B cell (primary cell): ENCODE results near the gene CIBAR2.

Experiments
- EZH2 ChIP-seq: IDR thresholded peaks from 2 replicates; pipeline ENCODE4 v1.6.1; 2012; ENCODE audit warnings: borderline replicate concordance, low read depth, mild to moderate bottlenecking, moderate library complexity, low read length; ENCODE audit not compliant: insufficient read depth, poor library complexity, severe bottlenecking
- TF ChIP-seq, protein P1 (sequence below): fragments of 200-600 bp; IDR thresholded peaks from one replicate; pipeline ENCODE4 v1.8.0; 2022; ENCODE audit warnings: antibody characterized with exemption, mild to moderate bottlenecking

DNA sequence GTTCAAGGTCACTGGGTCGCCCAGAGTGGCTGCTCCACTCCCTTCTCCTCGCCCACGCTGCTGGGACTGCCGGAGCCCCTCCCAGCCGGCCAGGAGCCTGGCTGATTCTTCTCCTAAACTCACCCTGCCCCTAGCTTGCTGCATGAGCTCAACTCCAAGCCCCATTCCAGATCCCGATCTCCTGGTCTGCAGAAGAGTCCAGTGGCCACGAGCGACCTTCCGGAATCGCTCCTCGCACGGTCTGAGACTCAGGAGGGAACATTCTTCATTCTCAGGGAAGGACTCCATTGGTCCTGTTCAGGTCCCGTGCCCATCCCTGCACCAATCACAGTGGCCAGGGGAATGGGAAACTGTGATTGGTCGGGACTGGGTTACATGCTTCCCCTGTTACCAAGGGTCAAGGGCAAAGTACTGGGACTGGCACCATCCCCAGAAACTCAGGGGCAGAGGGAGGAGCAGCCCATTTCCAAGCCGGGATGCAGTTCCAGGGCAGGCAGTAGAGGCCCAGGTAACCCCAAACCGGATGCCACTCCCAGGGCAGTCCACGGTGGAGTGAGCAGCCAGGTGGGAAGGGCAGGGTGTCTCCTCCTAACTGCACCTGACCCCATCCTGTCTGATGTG lies 24.5 kb upstream of the CIBAR2 start:
- TF ChIP-seq, protein P1, sequence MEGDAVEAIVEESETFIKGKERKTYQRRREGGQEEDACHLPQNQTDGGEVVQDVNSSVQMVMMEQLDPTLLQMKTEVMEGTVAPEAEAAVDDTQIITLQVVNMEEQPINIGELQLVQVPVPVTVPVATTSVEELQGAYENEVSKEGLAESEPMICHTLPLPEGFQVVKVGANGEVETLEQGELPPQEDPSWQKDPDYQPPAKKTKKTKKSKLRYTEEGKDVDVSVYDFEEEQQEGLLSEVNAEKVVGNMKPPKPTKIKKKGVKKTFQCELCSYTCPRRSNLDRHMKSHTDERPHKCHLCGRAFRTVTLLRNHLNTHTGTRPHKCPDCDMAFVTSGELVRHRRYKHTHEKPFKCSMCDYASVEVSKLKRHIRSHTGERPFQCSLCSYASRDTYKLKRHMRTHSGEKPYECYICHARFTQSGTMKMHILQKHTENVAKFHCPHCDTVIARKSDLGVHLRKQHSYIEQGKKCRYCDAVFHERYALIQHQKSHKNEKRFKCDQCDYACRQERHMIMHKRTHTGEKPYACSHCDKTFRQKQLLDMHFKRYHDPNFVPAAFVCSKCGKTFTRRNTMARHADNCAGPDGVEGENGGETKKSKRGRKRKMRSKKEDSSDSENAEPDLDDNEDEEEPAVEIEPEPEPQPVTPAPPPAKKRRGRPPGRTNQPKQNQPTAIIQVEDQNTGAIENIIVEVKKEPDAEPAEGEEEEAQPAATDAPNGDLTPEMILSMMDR: no peak
- no peak for TF ChIP-seq EZH2
